Measurements from ENCODE around the gene GLIS2.

Gene GLIS2

GRCh38 chr16:4385789-4386450 is 70.1 kb downstream of the GLIS2 start:
- no peak for DNase-seq

DNA sequence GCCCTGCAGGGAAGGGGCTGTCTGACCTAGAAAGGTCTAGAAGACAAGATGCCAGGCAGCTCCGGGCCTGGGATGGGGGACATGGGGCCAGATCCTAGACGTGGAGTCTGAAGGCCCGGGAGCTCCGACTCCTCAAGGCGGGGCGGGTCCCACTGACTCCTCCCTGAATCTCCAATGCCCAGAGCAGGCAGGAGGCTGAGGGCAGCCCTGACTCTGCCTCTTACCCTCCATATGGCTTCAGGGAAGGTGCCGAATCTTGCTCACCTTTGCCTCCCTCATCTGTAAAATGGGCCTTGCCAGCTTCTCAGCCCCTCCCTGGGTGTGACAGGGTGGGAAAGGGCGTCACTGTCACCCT is 70.6 kb downstream of the GLIS2 start:
- no peak for DNase-seq

GRCh38 chr16:4386951-4387565 is 71.2 kb downstream of the GLIS2 start:
- DNase-seq = no peak

DNA sequence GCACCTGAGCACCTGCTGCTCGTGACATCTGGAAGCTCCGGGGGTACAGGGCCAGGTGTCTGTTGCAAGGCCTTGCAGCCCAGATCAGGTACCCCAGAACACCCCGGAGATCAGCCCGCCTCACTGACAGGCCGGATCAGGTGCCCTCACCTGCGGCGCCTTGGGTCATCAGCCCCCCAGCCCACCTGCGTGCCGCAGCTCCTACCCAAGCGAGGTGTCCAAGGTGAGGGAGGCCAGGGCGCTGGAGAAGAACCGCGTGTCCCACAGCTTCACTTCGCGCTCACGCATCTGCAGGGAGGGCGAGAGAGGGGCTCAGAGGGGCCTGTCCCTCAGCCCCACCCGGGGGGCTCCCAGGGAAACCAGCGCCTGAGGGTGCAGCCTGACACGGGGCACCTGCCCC is 71.9 kb downstream of the GLIS2 start:
- DNase-seq = no peak

GRCh38 chr16:4388271-4389021 is 72.6 kb downstream of the GLIS2 start:
- no peak for DNase-seq

Data from RPMI8226 (cell line).